H54 (cell line): ENCODE results near the gene SHANK2.

Experiments
- DNase-seq: peaks from one replicate; pipeline ENCODE4 v3.0.0; 2011; ENCODE audit warnings: low spot score, mixed read lengths; ENCODE audit not compliant: insufficient read length
- FAIRE-seq: peaks from 3 replicates; lab custom pipeline; 2011; peaks lifted over from hg19 to GRCh38; lab: Jason Lieb, UNC
- POLR2A ChIP-seq: IDR thresholded peaks from 2 replicates; pipeline ENCODE4 v1.6.1; 2011; ENCODE audit warnings: low read depth, mild to moderate bottlenecking, low read length

The SHANK2 gene

GRCh38 chr11:71232364-71232763 is 20.0 kb downstream of the SHANK2 start:
- FAIRE-seq (no peak), DNase-seq (no peak)
- TF ChIP-seq POLR2A, result no peak

- no peak for TF ChIP-seq POLR2A
- FAIRE-seq (no peak), DNase-seq (no peak)
These were observed 23.4 kb downstream of the SHANK2 start for GRCh38 chr11:71228961-71229360.

- FAIRE-seq (no peak), DNase-seq (no peak)
- TF ChIP-seq POLR2A, result no peak
These were observed 25.2 kb downstream of the SHANK2 start for GRCh38 chr11:71227058-71227659.

- TF ChIP-seq POLR2A, result no peak
- DNase-seq (no peak), FAIRE-seq (no peak)
These were observed 28.4 kb downstream of the SHANK2 start for GRCh38 chr11:71223671-71224660.

GRCh38 chr11:71223081-71223405 is 29.3 kb downstream of the SHANK2 start:
- no peak for TF ChIP-seq POLR2A
- FAIRE-seq (no peak), DNase-seq (no peak)

GRCh38 chr11:71222318-71223080 is 29.9 kb downstream of the SHANK2 start:
- DNase-seq (no peak), FAIRE-seq (no peak)
- no peak for TF ChIP-seq POLR2A

- DNase-seq (no peak), FAIRE-seq (no peak)
These were observed 30.6 kb downstream of the SHANK2 start for GRCh38 chr11:71221821-71222220.

GRCh38 chr11:71221201-71221600 is 31.2 kb downstream of the SHANK2 start:
- no peak for FAIRE-seq
- DNase-seq, result no peak
- no peak for TF ChIP-seq POLR2A

More at GRCh38 chr11:71221821-71222220, 30.6 kb downstream of the SHANK2 start:
- TF ChIP-seq POLR2A, result no peak

GRCh38 chr11:71218789-71219499 is 33.4 kb downstream of the SHANK2 start:
- FAIRE-seq, result no peak
- no peak for TF ChIP-seq POLR2A
- no peak for DNase-seq

- no peak for DNase-seq
- no peak for FAIRE-seq
- no peak for TF ChIP-seq POLR2A
These were observed 36.9 kb downstream of the SHANK2 start for GRCh38 chr11:71215425-71215965.

- DNase-seq, result no peak
- no peak for FAIRE-seq
- no peak for TF ChIP-seq POLR2A
These were observed 37.6 kb downstream of the SHANK2 start for GRCh38 chr11:71214553-71215424.
